Heart left ventricle (tissue), 13 donors: ENCODE data around the gene ITGA5.

Experiments
- CTCF ChIP-seq, 12 donors: fragments of 200-600 bp; sonication (generic) in 4 of 12; IDR thresholded peaks; one replicate each; pipeline versions ENCODE4 v1.5.0 to v1.8.0; 2018 to 2022; ENCODE audit warnings: antibody characterized with exemption in 12 of 12, mild to moderate bottlenecking in 5 of 12
- POLR2A ChIP-seq, 2 donors: fragments of 450-650 bp; IDR thresholded peaks; one replicate each; pipeline ENCODE4 v1.6.1; 2017; ENCODE audit warnings: antibody characterized with exemption in 2 of 2, mild to moderate bottlenecking in 2 of 2, moderate library complexity in 2 of 2
- donor health status: ischemic (EF 13 %, LVEDD 7.1; RV severe dilation, severe dysfunction).
- donor health status: DM: no; HTN: yes; CAD: no.
- donor health status: DM: no; HTN: no; CAD: no.
- donor health status: ischemic (EF 25% LVEDD 6.9; RV normal size, moderate dysfunction).
- donor health status: ischemic (EF 25% LVEDD 5.7; RV mildly dilated, moderate dysfunction).
- donor health status: ischemic (EF 35%, LVEDD 5.7; RV mildly dilated, moderate dysfunction).
- donor health status: nonischemic (EF 11% LVEDD 7.7; RV severe dilation, severe dysfunction).
- donor health status: DM: yes; HTN: yes; CAD: no.
- donor health status: PGD.
- donor health status: ischemic (EF 29% LVEDD 5.4; RV normal size, mild dysfunction).
- donor health status: nonischemic (EF 23%, LVEDD 6.1; RV moderate dilation, normal function).

- TF ChIP-seq CTCF (IDR thresholded peaks at IDR 0.05) (peak; percentile 83 to 97 (median 94)), POLR2A (IDR thresholded peaks at IDR 0.05) (no peak)
Observed at GRCh38 chr12:54404061-54405004, 14.7 kb downstream of the ITGA5 start.
